ENCODE results near the gene ACSF3. TPM values are rescaled to one million over a fixed set of nuclear protein-coding genes. Genes with fewer than 3 reads are reported as not detected.

The ACSF3 gene
- total RNA-seq, 1 donor from 2014 or later, result 14.5 TPM

GRCh38 chr16:89112377-89113151 lies 18.9 kb downstream of the ACSF3 start:
- Mint-ChIP-seq H3K4me3 (no peak overlapping the region), H3K9me3 (no peaks in the 10 kb centered on the region), H3K36me3 (peaks cover 23% of the 10 kb centered on the region), H3K4me1 (no peaks in the 10 kb centered on the region), H3K27ac (no peak overlapping the region), H3K27me3 (ENCODE audit: insufficient read depth, low read depth) (peaks cover 3% of the 10 kb centered on the region)
- H3K4me2 ChIP-seq, result no peak overlapping the region
- H3K27me3 ChIP-seq, result no peaks in the 10 kb centered on the region
- H3K9me3 ChIP-seq (ENCODE audit: low read depth), result no peaks in the 10 kb centered on the region
- no peaks in the 10 kb centered on the region for H4K20me1 ChIP-seq (ENCODE audit: low read depth)
- peaks cover 6% of the 10 kb centered on the region for H3K4me1 ChIP-seq
- H3K4me3 ChIP-seq, result no peak overlapping the region
- no peak for TF ChIP-seq CTCF (IDR thresholded peaks at IDR 0.05)
- TF ChIP-seq EZH2 (IDR thresholded peaks at IDR 0.05), result no peak
- no peak for TF ChIP-seq EZH2phosphoT487 (IDR thresholded peaks at IDR 0.05)
- no peaks in the 10 kb centered on the region for H3K79me2 ChIP-seq (ENCODE audit: low read depth)
- no peak for DNase-seq (ENCODE audit: low spot score)
- no peak overlapping the region for H3K9ac ChIP-seq
- H3K36me3 ChIP-seq, result no peaks in the 10 kb centered on the region
- H3F3A ChIP-seq (ENCODE audit: low read depth), result no peaks in the 10 kb centered on the region
- no peak overlapping the region for H2AFZ ChIP-seq (replicated peaks)
- no peak overlapping the region for H3K27ac ChIP-seq

GRCh38 chr16:89113152-89113547 lies 19.5 kb downstream of the ACSF3 start:
- DNase-seq (ENCODE audit: low spot score), result no peak
- peaks cover 23% of the 10 kb centered on the region for H3K36me3 Mint-ChIP-seq
- no peaks in the 10 kb centered on the region for H3K36me3 ChIP-seq

GRCh38 chr16:89113661-89114060 lies 20.0 kb downstream of the ACSF3 start:
- H3K27ac Mint-ChIP-seq, result no peak overlapping the region

More at GRCh38 chr16:89113152-89113547, 19.5 kb downstream of the ACSF3 start:
- Histone ChIP-seq H3K27me3 (no peaks in the 10 kb centered on the region), H3K4me2 (no peak overlapping the region), H3F3A (ENCODE audit: low read depth) (no peaks in the 10 kb centered on the region), H3K27ac (no peak overlapping the region), H3K4me3 (no peak overlapping the region), H3K4me1 (peaks cover 6% of the 10 kb centered on the region), H3K9ac (no peak overlapping the region), H4K20me1 (ENCODE audit: low read depth) (no peaks in the 10 kb centered on the region), H3K79me2 (ENCODE audit: low read depth) (no peaks in the 10 kb centered on the region), H3K9me3 (ENCODE audit: low read depth) (no peaks in the 10 kb centered on the region), H2AFZ (replicated peaks) (no peak overlapping the region)
- H3K9me3 Mint-ChIP-seq, result no peaks in the 10 kb centered on the region
- no peak overlapping the region for H3K27ac Mint-ChIP-seq
- peaks cover 7% of the 10 kb centered on the region for H3K27me3 Mint-ChIP-seq (ENCODE audit: insufficient read depth, low read depth)
- H3K4me1 Mint-ChIP-seq, result peaks cover 5% of the 10 kb centered on the region
- no peak for TF ChIP-seq CTCF (IDR thresholded peaks at IDR 0.05)
- no peak for TF ChIP-seq EZH2phosphoT487 (IDR thresholded peaks at IDR 0.05)
- TF ChIP-seq EZH2 (IDR thresholded peaks at IDR 0.05), result no peak
- no peak overlapping the region for H3K4me3 Mint-ChIP-seq

More at GRCh38 chr16:89113661-89114060, 20.0 kb downstream of the ACSF3 start:
- H3K36me3 Mint-ChIP-seq, result peaks cover 21% of the 10 kb centered on the region
- H3K4me3 ChIP-seq, result no peak overlapping the region
- no peak overlapping the region for H3K27ac ChIP-seq
- no peaks in the 10 kb centered on the region for H3F3A ChIP-seq (ENCODE audit: low read depth)
- no peak overlapping the region for H3K9ac ChIP-seq
- no peaks in the 10 kb centered on the region for H3K9me3 Mint-ChIP-seq
- TF ChIP-seq EZH2 (IDR thresholded peaks at IDR 0.05), result no peak
- H3K4me2 ChIP-seq, result no peak overlapping the region
- H3K36me3 ChIP-seq, result no peaks in the 10 kb centered on the region
- peaks cover 9% of the 10 kb centered on the region for H3K27me3 Mint-ChIP-seq (ENCODE audit: insufficient read depth, low read depth)
- peaks cover 6% of the 10 kb centered on the region for H3K4me1 ChIP-seq
- DNase-seq (ENCODE audit: low spot score), result no peak
- no peak overlapping the region for H2AFZ ChIP-seq (replicated peaks)
- no peaks in the 10 kb centered on the region for H4K20me1 ChIP-seq (ENCODE audit: low read depth)
- peaks cover 10% of the 10 kb centered on the region for H3K4me1 Mint-ChIP-seq
- no peaks in the 10 kb centered on the region for H3K79me2 ChIP-seq (ENCODE audit: low read depth)
- H3K4me3 Mint-ChIP-seq, result no peak overlapping the region
- no peaks in the 10 kb centered on the region for H3K27me3 ChIP-seq
- no peaks in the 10 kb centered on the region for H3K9me3 ChIP-seq (ENCODE audit: low read depth)

Data from neural progenitor cell (in vitro differentiated cells).